Stimulated activated naive CD4-positive, alpha-beta T cell treated with Interleukin-2 at 50 U/mL for 16 hours (primary cell): ENCODE results near the gene RAD51B.

Source experiments
- DNase-seq: peaks from one replicate; lab custom pipeline; 2025; lab: John Stamatoyannopoulos, UW

The RAD51B gene

GRCh38 chr14:68557648-68558047 is 738.1 kb downstream of the RAD51B start:
- DNase-seq: no peak

GRCh38 chr14:68558096-68558495 is 738.5 kb downstream of the RAD51B start:
- DNase-seq: no peak

DNA sequence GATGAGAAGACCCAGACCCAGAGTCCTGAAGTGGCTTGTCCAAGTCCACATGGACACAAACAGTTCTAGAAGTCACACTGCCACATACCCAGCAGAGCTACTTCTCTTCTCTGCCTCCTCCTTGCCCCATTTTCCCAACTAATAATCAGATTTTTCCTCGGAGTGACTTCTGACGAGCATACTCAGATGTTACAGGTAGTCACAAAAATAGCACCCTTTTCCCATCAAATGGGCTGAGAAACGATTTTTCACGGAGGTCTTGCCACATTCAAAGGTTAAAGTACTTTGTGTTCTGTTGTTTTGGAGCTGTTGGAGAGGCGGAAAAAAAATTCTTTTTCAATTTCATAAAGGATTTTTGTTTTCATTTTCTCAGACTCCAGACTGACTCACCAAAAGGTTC is 740.4 kb downstream of the RAD51B start:
- no peak for DNase-seq

DNA sequence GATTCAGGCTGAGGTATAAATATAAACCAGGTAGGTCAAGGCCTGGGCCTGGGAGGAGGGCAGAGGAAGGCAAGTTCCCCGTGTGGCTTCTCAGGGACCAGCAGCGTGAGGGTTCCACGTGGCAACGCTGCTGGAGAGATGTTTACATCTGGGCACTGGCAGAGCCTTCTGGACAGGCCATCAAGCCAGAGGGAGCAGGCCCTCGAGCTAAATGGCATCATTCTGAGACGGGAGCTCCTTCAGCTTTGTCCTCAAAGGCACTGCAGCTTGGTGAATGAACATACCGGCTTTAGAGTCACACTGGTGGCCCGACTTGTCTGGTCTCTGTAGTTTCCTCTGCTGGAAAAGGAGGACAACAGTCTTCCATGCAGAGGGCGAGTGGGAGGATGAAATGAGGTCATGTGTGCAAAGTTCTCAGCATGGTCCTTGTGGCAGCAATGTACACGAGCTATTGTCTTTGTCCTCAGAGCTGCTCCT is 742.0 kb downstream of the RAD51B start:
- no peak for DNase-seq

- no peak for DNase-seq
Measured at GRCh38 chr14:68562911-68563250, 743.3 kb downstream of the RAD51B start.

GRCh38 chr14:68563251-68564131 is 743.9 kb downstream of the RAD51B start:
- no peak for DNase-seq

DNA sequence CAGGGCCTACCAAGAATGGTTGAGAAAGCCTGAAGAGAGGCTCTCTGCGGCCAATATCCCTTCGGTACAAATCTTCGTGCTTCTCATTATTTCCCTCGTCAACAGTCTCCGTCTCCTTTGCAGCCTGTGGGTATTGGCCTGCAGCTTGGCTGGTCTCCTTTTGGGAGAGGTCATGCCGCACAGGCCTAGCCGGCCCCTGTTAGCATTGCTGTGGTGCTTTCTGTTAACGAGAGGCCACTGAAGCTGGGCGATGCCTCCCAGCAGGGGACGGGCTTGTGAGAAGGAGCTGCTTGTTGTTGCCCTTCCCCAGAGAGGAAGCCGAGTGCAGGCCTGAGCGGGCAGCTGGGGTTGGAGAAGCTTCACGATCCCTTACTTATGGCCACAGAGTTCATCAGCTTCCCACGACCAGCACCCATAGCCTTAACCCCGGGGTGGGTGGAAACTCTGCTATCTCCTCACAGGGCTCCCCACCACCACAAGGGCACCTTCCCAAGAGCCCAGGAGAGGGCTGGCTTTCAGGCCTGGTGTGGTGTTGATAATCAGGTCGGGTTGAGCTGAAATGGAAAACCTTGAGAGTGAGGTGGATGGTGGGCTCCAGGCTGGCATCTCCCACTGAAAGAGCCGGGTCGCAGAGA is 744.7 kb downstream of the RAD51B start:
- DNase-seq: no peak

DNA sequence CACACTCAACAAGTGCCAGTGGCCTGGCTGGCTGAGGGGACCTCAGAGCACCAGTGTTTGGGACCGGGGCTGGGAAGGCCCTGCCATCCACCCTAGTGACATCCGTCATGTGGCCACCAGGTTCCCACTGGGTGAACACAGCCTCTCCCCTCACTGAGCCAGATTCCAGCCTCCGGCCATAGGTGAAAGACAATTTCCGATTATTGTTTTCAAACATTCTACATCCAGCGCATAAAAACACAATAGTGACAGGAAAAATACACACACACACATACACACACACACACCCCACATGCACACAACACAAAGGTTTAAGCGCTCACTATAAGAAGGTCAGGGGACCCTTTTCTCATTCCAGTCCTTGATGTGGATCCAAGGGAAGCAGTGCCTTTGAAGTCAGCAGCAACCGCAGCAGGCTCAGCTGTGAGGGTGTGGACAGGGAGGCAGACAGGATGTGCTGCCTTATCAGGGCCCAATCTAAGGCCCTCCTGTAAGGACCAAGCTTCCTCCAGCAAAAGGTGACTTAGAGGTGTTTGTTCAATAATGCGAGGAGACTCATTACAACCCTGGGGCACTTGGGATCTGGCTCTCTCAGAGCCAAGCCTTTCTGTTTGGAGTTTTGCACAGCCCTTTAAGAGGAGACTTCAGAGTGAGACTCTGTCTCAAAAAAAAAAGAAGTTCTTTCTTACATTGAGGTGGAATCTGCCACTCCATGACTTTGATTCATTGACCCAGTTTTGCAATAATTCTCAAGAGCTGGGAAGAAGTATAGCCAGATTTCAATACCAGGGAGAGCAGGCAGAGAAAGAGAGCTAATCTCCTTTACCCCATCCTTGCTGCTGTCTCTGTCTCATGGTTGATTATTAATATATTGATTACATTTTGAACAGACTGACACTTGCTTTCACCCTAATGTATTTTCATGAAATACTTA is 745.5 kb downstream of the RAD51B start:
- no peak for DNase-seq

DNA sequence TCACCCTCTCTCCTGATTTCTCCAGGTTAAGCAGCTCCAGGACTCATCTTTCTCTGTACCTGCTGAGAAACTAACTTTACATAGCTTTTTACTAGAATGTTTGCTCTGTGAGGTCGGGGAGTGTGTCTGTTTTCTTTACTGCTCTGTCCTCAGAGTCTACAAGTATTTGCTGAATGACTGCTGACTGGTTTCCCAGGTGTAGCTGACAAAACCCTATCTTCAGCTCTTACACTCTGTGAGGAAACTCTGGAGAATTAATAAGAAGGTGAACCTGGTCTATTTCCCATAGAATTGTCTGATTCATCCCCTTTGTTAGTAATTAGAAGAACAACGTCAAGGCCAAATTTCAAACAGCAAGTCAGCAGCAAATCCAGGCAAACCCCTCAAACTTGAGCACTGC is 746.5 kb downstream of the RAD51B start:
- DNase-seq: no peak

- DNase-seq: no peak
Measured at GRCh38 chr14:68568907-68569897, 749.6 kb downstream of the RAD51B start.

- DNase-seq: no peak
Measured at GRCh38 chr14:68569970-68570409, 750.4 kb downstream of the RAD51B start.

DNA sequence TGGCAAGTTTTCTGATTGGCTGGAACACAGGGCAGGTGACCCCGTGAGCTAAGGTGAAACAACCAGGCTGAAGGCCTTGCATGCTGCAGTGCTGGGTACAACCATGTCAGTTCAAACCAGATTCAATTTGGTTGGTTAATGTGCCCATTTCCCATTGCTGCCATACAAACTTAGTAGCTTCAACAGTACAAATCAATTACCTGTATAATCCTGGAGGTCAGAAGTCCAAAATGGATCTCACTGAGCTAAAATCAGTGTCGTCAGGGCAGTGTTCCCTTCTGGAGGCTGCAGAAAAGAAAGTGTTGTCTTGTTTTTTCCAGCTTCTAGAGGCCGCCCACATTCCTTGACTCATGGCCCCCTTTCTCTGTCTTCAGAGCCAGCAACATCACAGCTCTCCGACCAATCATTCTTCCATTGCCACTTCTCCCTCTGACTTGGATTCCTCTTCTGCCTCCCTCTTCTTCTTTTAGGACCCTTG is 751.6 kb downstream of the RAD51B start:
- no peak for DNase-seq

DNA sequence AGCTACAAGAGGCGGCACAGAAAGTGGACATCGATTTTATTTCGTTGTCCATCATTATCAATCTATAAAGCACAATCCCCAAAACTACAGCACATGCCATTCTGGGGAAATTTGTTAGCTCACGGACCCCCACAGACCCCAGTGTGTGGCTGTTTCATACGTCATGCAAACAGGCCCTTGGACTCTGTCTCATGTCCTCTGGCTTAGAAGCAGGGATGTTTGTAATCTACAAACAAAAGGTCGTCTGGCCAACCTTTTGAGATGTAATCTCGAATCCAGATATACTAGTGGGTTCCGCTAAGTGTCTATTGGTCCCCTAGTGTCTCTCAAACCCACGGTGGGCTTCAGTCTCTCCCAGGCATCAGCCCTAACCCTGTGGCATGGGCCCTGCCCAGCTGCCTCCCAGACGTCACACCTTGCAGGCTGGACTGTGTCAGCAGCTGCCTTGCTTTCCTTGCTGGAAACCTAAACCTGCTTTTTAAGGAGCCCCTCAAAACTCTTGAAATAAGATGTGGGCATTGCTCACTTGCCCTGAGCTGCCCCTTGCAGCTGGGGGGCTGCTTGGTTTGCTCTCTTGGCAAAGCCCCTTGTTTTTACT is 752.4 kb downstream of the RAD51B start:
- no peak for DNase-seq

DNA sequence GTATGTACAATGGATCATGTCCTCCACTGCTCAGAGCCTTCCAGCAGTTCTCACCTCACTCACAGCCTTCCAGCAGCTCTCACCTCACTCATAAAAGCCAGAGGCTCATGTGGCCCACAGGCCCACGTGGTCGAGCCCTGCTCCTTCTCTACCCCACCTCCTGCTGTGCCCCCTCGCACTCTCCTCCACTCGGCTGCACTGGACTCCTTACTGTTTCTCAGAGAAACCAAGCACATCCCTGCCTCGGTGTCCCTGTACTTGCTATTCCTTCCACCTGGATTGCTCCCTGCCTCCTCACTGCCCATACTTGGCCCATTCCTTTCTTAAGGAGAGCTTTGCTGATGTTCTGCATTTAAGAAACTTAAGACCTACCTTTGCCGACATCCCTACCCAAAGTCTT is 753.5 kb downstream of the RAD51B start:
- no peak for DNase-seq

DNA sequence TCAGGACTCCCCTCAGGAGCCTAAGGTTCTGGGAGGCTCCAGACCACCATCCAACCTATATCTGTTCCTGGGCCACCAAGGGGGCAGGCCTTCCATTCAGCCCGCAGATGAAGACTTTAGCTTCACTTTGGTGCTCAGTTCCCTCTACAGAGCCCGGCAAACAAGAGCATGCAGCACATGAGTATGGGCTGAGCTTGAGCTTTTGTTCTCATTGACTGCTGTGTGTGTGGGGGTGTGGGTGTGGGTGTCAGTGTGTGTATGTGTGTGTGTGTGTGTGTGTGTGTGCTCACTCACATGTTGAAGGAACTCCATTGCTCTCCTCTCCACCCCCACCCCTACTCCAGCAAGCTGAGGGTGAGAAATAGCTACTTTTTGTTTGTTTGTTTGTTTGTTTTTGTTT is 754.1 kb downstream of the RAD51B start:
- no peak for DNase-seq

DNA sequence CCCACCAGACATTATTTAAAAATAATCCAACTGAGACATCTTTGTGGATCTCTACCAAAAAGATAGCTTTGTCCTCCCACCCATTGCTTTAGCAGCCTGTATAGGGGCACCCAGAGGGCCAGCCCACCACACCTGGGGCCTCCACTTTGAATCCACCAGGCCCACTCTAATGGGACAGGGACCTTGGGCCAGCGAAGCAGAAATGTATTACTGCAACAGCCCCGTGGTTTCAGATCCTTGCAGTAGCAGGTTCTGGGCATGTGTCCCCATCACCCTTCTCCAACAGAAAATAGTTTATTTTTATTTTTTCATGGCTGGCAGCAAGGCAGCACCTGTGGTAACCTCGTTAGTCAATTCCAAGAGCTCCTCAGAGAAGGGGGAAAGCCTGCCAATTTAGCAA is 754.9 kb downstream of the RAD51B start:
- DNase-seq: no peak

DNA sequence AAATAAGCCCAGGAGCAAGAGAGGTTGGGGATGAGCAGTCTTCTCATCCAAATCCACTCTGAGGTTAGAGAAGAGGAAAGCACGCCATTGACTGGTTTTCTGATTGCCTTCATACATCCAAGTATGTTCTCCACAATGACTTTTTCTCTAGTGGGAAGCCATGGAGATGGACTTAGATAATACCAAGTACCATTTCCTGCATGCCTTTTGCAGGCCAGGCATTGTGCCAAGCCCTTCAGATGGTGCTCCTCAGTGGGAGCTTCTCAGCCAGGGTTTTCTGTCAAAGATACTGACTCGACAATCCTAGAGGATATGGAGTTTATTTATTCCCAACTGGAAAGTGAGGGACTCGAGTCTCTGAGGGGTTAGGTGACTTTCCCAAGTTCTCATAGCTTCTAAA is 755.3 kb downstream of the RAD51B start:
- no peak for DNase-seq

GRCh38 chr14:68575426-68575825 is 755.8 kb downstream of the RAD51B start:
- no peak for DNase-seq

GRCh38 chr14:68576031-68576430 is 756.5 kb downstream of the RAD51B start:
- no peak for DNase-seq

GRCh38 chr14:68576496-68577244 is 757.1 kb downstream of the RAD51B start:
- no peak for DNase-seq
